EL (cell line): ENCODE data around the gene SIGLEC10.
A peak's percentile ranks its signal among the peaks of the same experiment; 100 is the strongest.

Experiments
- DNase-seq: peaks from one replicate; pipeline ENCODE4 v3.0.0-alpha.2; 2016

The SIGLEC10 gene

DNA sequence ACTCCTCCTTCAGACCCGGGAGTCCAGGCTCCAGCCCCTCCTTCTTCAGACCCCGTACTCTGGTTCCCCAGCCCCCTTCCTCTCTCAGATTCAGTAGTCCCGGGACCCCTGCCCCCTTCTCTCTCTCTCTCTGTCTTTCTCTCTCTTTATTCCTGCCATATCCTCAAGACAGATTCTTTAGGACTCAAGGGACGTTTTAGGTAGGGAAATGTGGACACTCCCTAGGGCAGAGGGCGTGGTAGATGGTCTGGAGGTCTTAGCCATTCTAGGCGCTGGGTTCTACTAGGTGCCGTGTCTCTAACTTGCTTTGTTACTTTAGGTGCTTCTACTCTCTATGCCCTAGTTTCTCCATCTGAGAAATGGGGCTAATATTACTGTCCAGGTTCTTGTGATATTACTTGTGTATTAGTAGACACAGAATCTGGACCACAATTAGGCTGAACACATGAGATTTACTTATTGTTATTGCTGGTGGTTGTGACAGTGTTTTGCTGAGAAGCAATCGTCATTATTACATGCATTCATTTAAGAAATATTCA lies 26.3 kb downstream of the SIGLEC10 start:
- DNase-seq: no peak

DNA sequence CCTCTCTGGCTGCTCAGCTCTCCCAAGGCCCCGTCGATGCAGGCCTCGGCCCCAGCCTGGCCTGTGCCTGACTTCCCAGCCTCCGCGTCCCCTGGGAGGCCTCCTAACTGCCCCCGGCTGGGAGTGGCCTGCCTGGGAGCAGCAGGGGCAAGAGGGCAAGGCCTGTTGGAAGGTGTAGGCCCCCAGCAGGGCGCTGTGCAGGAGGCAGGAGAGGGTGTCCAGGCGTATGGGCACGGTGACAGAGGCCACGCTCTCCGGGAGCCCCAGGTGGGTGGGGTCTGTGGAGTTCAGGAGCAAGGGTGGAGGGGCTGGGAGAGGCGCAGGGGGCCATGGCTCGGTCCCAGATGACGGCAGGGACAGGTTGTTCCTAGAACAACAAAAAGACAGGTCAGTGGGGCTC lies 28.3 kb downstream of the SIGLEC10 start:
- DNase-seq: no peak

DNA sequence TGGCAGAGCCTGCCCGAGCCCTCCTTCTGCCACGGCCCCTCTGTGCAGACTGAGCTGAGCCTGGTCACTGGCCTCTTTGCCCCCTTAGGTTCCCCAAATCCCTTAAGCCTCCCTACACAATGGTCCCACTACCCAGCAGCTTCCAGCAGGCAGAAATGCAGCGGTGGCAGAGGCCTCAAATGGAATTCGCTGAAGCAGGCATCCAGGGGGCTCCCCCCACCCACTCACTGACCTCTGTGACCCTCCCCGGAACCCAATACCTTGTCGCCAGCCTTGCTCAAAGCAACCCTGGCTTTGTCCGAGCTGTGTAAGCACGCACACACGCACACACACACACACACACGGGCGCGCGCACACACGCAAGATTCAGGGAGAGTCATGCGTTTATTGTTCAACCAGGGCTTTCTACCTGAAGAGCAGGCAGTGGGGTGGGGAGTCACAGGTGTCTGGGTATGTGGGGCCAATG lies 29.5 kb downstream of the SIGLEC10 start, which contains the start of gene LIM2:
TSS of gene LIM2 (minus strand) at position 51 of the 466 bp plus-strand sequence. CDS start 531 bp downstream, outside the sequence.
- no peak for DNase-seq

DNA sequence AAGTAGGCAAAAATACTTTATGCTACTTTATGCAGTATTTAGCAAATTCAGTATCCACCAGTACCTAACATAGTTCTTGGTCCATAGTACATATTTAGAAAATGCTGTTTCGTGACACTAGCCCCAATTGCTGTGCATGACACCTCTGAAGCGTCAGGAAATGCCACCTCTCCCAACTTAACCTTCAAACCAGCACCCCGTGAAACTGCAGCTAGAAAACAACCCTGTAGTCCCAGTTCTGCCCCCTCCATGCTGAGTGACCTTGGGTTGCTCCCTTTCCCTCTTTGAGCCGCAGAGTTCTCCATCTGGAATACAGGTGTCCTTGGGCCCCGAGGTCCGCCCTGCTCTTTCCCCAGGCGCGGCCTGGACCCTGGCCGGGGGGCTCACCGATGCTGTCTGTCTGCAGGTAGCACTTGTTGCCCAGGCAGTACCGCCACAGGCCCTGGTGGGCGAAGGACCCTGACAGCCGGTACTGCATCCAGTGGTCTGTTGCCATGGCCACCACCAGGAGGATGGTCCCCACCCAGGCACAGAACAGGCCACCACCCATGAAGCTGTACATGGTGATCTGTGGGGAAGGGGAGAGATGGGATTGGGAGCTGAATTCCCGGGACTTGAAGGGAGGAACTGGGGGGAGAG lies 30.4 kb downstream of the SIGLEC10 start:
- DNase-seq: no peak

DNA sequence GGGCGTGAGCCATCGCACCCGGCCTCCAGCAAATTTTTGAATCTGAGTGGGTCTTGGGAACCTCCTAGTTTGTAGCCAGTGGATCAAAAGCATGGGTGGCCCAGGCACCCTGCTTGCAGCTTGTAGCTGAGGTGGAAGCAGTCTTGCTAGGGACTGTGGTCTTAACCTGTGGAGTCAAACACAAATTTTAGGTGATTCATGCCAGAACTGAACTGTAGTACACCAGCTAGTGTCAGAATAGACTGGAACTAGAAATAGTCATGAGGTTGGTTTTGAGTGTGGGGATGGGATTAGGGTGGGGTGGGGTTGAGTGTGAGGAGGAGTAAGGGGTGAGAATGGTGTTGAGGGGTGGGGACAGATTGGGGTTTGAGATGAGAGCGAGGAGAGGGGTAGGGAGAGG lies 35.4 kb downstream of the SIGLEC10 start:
- no peak for DNase-seq

DNA sequence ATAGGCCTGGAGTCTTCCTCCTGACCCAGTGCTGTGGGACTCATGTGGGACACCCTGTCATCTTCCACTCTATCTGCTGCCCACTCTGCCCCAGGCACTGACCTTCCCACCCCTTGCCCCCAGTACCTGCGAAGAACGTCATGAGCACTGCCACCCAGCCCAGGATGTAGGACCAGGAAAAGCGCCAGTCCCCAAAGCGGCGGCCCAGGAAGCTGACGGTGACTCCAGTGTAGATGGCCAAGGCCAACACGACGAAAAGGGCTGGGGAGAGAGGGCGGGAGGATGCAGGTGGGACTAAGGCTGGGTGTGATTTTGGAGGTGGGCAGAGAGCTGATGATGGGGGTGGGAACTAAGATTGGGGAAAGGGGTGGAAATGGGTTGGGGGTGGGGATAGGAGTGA lies 37.1 kb downstream of the SIGLEC10 start:
- no peak for DNase-seq

DNA sequence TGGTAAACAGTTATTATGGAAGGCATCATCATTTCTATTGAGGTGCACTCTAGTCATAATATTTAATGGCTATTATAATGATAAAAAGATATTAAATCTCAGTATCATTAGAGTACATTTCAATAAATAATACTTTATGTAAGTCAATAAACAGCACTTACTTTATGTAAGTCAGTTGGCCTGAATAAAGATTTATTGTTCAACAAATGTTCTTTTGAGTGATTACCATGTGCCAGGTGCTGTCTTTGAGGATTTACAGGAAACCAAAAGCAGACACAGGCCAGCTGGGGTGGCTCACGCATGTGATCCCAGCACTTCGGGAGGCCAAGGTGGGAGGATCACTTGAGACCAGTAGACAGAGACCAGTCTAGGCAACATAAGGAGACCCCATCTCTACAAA lies 40.0 kb downstream of the SIGLEC10 start:
- no peak for DNase-seq

DNA sequence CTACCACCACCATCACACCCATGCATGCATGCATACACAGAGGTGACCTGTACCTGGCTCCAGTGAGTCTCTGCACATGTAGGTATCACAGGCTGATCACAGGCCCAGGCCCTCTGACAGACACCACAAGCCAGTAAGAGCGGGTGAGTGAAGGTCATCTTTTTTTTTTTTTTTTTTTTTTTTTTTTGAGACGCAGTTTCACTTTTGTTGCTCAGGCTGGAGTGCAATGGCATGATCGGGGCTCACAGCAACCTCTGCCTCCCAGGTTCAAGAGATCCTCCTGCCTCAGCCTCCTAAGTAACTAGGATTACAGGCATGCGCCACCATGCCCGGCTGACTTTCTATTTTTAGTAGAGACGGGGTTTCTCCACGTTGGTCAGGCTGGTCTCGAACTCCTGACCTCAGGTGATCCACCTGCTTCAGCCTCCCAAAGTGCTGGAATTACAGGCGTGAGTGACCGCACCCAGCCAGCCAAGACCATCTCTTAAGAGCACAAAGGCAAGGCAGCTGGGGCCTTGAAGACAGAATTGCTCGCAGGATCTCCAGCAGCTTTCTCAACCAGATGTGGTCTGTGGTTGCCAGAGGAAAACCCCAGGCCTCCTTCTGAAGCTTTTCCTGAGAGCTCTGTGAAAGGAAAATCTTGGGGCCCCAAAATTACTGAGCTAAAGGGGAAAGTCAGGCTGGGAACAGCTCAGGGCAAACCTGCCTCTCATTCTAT lies 41.8 kb downstream of the SIGLEC10 start:
- DNase-seq: no peak

DNA sequence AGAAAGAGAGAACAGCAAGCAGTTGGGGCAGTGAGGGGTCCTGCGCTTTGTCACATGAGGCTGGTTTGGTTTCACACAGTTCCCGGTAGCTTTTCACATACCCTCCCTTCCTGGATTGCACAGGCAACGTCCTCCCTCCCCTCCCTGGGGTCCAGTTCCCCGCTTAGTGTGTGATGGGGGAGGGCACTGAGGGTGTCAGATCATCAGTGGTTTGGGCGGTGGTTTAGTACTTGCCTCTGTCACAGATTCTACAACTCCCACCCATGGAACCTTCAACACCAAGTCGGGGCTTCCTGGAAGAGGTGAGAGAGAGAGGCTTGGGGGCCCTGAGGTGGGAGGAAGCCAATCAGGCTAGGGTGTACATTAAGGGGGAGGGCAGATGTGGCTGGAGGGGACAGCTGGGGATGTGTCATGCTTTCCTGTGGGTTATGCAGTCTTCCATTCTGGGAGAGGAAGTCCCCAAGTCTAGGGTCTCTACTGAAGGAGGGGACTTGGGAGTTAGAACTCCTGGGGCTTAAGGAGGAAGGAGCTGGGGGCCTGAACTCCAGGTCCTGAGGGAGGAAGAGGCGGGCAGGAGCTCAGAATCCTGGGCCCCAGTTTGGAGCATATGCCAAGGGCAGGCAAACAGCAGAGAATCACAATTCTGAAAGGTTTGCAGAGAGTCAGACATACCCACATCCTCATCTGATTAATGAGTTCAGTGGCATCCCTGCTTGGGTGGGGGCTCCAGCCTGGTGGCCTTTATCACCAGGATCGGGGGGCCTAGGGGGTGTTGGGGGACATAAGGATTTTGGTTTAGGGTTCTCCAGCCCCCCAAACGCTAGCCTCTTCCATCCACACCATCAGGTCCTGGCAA lies 44.6 kb downstream of the SIGLEC10 start, which contains the start of gene NKG7:
TSS of gene NKG7 (minus strand) at position 6 of the 856 bp plus-strand sequence. CDS start 119 bp downstream, outside the sequence.
- no peak for DNase-seq

DNA sequence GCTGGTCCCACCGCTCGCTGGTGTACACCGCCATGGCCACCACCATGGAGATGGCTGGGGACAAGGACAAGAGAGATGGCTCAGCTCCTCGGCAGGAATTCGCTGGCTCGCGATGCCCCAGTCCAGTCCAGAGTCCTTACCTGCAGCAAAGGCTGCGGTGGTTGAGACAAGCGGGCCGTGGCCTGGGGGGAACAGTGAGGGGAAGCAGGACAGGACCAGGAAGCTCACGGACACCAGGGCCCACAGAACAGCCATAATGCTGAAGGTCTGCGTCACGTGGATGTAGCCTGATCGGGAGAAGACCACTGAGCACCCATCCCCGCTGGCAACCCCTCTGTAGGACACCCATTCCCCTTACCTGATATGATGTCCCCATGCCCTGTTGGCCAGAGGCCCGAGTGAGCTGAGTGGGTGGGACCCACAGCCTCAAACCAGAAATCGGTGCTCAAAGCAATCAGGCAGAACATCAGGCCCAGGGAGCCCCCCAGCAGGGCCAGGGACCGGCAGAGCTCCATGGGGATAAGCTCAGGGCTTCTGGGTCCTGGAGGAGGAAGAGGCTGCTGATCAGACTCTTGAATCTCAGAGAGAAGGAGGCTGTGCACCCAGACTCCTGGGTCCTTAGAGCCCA lies 45.3 kb downstream of the SIGLEC10 start:
- DNase-seq: no peak

DNA sequence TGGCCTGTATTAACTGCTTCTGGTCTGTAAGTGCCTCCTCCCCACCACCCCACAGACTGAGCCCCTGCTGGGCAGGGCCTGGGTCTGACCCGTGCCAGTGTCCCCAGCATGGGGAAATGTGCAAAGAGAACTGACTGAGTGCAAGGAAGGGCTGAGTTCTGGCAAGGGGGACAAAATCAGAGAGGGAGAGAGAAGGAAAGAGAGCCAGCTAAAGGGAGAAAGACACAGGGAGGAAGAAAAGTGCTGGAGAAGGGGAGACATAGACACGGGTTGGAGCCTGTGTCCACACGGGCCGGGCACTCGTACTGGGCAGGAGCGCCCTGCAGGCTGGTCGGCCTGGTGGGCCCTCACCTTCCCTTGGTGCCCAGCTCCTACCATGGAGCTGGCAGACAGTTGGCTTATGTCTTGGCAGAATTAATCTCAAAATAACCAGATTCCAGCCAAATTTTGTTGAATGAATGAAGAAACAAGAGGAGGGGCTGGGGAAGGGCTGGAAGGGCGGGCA lies 46.2 kb downstream of the SIGLEC10 start:
- DNase-seq: no peak

DNA sequence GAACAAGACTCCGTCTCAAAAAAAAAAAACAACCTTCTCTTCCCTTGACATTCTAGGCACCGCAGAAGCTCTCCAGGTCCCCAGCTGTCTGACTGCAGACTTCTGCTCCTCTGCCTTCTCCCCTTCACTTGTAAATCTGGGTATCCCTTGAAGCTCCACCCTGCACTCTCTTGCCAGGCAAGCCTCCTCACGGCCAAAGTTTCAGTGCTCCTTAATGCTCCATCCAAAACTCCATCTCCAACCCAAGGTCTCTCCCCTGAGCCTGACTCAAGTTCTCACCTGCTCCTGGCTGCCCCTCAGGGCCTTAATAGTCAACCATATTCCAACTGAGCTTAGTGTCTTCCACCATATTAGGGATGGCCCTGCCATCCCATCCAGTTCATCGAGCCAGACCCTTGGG lies 47.2 kb downstream of the SIGLEC10 start:
- DNase-seq: no peak

DNA sequence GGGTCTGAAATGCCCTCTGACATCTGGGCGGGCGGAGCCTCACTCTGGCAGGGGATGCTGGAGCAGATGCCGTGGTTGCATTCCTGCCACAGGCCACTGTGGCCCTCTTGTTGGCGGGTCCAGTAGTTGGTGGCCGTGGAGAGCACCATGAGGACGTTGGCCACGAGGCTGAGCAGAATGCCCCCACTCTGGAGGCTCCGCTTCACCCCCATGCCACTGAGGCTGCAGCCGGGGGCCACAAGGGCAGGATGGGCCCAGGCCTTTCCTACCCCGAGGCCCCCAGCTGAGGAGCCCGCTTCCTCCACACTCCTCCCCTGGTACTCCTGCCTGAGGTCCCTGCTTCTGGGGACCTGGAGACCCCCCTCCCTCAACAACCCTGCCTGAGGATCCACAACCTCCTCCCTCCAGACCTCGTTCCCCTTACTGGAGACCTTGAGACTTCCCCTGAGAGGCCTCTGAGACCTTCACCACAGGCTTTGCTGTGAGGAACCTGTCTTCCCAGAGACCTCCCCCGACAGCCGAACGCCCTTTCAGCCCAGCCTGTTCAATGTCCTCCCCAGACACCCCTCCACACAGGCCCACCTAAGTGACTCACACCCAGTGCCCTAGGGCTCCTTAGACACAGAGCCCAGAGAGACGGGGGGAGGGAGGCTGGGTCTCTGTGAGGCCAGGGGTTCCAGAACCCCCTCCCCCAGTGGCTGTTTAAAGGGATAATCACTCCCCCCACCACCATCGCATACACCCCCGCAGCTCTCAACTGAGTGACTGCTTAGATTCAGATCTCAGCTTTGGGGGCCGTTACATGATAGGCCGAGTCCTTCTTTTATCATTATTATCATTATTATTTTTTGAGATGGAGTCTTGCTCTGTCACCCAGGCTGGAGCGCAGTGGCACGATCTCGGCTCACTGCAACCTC lies 48.8 kb downstream of the SIGLEC10 start, which contains the start of gene CLDND2:
TSS of gene CLDND2 (minus strand) at position 638 of the 917 bp plus-strand sequence. CDS start at position 212, 426 bp downstream.
- DNase-seq: no peak

DNA sequence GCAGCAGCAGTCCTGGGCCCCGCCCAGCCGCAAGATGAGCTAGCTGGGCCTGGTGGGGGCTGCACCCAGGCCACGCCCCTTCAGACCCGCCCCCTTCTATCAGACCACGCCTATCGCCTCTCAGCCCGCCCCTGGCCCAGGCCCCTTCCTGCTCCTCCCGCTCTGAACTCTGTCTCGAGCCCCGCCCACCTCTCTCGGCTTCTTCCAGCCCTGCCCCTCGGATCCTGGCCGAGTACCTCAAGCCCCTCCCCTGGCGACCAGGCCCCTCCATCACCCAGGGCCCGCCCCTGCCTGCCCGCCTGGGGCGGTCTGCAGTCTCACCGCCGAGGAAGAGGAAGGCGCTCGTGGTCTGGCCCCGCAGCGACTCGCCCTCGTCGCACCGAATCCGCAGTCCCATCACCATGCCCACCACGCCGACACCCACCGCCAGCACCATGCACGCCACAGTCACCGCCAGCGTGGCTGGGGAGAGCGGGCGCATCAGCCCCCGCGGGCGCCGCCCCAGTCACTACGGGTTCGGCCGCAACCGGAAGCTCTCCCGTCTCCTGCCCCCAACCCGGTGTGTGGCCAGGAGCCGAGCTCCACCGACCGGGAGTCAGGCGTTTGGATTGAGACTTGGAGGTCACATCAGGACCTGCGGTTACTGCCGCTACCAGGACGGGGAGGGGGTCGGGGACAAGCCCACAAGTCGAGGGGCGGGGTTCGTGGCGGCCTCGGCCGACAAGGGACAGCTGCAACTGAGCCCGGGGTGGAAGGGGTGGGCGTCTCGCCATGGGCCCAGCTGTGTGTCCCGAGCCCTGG lies 49.7 kb downstream of the SIGLEC10 start:
- DNase-seq: peak; percentile 99

DNA sequence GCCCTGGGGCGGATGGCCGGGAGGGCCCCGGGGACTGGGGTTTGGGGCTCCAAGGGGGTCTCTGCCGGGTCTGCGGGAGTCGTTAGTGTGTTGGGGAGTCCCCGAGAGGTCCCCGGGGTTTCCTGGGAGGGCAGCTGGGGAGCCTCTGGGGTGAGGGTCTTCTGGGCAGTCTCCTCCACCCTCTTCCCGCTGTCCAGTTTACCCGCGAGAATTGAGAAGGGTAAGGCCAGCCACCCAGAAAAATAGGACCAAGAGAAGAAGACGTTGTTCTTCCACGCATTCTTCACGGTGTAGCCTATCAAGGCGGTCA lies 50.2 kb downstream of the SIGLEC10 start:
- no peak for DNase-seq

DNA sequence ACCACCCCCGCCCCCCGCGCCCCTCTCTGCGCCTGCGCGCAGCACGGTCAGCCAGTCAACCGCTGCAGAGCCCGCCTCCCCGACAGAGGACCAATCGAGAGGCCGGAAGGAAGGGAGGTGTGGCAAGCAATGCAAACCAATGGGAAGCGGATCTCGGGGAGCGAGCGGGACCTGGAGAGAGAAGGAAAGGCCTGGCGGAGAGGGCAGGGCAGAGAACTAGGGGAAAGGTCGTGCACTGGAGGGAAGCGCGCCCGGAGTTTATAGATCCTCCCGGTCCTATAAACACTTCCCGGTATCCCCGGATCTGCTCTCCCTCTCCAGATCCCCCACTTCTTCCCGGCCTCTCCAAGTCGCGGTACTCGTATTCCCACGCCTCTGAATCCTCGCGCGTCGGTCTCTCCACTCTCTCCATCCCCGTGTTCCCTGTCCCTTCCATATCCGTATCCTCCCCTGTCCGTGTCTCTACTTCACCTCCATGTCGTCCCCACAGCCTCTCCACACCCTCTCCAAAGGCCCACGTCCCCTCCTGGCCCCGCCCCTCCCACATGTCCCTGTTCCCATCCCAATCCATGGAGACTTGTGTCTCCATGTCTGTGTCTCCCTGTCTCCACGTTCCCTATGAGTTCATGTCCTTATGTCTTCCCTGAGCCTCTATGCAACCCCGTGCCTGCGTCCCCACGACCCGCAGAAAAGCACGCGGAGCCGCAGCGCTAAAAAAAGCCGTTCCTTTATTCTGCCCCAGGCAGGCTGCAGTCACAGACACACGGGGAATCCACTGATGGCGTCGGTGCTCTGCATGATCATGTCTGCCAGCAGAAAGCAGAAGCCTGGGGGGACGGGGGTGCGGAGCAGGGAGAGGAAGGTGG lies 50.8 kb downstream of the SIGLEC10 start:
- DNase-seq: peak; percentile 99

DNA sequence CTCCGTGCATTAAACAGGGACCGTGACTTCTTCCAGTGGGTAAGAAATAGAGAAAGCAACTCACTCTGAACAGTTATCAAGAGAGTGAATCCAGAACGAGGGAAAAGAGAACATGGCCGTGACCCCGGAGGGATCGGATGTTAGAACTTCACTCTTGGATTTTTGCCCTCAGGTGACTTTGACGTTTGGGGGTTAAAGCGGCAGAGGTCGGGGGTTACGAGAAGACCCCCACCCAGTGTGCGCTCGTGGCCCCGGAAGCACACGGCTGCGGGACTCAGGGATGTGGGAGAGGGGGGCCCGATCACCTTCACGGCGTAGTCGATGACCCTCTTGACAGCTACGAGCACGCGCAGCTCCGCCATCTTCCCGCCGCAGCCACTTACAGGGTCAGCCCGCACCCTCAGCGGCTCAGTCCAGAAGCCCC lies 51.5 kb downstream of the SIGLEC10 start, which contains the start of gene ETFB:
TSS of gene ETFB (minus strand) at position 424 of the 424 bp plus-strand sequence. CDS start at position 362, 62 bp downstream.
- DNase-seq: no peak

DNA sequence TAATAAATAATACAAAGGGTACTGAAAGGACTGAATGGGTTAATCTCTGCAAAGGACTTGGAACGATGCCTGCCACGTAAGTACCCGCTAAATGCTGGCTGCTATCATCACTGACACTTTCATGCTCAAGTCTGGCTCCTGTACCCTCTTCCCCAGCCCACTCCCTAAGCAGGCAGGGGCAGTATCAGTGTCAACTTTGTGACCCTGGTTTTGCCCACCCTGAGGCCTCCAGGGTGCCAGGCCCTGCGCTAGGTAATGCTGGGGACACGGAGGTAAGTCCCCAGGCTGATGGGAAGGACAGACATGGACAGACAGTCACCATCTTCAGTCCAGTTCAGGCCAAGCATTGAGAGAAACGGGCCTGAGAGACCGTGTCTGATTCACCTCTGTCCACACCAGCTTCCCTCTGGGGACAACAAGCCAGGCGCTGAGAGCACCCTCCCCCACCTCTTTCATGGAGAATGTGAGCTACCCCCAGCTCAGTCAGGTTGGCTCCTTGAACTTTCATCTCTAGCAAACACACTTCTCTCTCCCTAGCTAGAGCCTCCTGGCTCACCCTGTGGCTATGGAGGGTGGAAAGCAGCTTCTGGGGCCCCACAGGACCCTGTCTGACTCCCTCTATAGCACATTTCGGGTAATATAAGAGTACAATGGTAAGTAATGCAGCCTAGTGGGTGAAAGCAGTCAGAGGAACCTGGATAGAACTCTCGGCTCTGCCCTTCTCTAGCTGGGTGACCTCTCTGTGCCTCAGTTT lies 52.1 kb downstream of the SIGLEC10 start:
- peak; percentile 45 for DNase-seq
